ENCODE data around the gene ZDHHC8.
A peak's percentile ranks its signal among the peaks of the same experiment; 100 is the strongest.

Gene ZDHHC8

DNA sequence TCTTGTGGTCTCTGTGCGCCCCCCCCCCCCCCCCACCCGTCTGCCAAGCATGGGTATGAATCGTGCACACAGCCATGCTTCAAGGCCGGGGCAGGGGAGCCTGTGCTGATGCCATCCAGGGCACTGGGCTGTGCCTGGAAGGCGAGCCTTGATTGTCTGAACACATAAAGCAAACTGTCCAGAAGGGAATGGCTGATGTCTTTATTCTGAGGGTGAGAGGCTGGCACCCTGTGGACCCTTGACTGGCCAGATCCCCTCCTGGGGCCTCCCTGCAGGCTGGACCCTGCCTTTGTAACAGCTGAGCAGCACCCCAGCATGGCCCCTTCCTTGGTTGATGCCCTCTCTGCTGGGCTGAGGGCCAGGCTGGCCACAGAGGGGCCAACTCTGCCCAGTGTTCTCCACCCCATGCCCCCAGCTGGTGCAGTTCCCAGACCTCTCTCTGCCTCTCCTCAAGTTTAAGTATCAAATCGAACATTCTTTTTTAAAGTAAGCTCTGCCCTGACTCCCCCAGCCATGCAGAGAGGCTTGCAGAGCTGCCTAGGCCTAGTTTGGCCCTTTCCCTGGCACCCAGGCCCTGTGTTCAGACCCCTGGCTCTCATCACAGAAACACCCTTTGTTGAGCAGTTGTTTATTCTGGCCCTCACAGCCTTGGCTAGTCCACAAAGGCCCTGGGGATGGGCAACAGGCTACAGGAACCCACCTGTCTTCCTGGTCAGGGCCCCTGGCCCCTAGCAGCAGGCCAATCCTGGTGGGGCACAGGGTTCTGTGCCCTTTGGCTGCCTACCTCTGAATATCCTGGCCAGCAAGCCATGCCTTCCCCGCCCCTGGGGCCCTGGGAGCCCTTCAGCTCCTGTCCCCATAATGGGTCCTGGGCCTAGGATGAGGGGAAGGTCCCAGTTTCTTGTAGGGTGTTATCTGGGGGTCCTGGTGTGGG lies 19.6 kb upstream of the ZDHHC8 start:
- Histone ChIP-seq H3K36me3 (ENCODE audit: insufficient read depth, low read depth, low read length) (peaks cover 84% of the 10 kb centered on the region), H3K9ac (ENCODE audit: low read depth, low read length) (no peak overlapping the region), H3K4me3 (ENCODE audit: low read length) (no peak overlapping the region), H3K9me3 (ENCODE audit: insufficient read depth, low read depth, low read length) (no peaks in the 10 kb centered on the region), H3K4me1 (ENCODE audit: insufficient read depth, low read length) (no peaks in the 10 kb centered on the region), H3K27ac (ENCODE audit: low read length) (no peak overlapping the region), H3K27me3 (ENCODE audit: insufficient read depth, low read length) (no peaks in the 10 kb centered on the region)

DNA sequence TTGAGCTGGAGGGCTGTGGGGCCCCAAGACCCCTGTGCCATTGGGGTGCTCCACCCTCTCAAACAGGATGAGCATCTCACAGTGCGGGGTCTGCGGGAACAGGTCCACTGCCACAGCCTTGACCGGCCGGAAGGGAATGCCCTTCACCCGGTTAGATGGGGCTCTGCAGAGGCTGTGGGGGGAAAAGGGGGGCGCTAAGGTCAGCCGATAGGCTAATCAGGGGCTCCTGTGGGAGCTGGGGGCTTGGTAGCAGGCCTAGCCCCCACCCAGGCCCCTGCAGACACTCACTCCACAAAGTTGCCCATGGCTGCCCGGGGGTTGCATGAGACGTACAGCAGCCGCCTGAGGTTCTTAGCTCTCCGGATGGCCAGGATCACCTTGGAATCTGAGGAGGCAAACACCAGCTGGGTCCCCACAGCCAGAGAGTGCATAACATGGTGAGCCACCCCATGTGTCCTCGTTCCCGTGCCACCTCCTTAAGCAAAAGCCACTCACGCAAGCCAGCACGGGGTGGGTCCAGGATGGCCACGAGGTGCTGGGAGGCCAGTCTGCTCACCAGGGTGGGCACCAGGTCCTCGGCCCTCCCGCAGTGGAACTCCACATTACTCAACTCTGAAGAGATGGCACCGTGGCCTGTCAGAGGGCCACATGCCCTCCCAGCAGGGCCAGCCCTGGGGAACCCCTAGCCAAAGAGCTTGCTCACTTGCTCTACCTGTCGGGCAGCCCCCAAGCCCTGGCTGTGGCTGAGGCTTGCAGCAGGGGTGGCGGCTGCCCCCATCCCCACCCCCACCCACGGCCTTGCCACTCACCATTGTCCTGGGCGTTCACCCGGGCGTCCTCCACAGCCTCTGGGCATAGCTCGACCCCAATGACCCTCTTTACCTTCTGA lies 18.7 kb upstream of the ZDHHC8 start:
- no peaks in the 10 kb centered on the region for H3K9me3 ChIP-seq (ENCODE audit: insufficient read depth, low read depth, low read length)
- no peak overlapping the region for H3K27ac ChIP-seq (ENCODE audit: low read length)
- no peaks in the 10 kb centered on the region for H3K4me1 ChIP-seq (ENCODE audit: insufficient read depth, low read length)
- no peak overlapping the region for H3K4me3 ChIP-seq (ENCODE audit: low read length)
- peaks cover 75% of the 10 kb centered on the region for H3K36me3 ChIP-seq (ENCODE audit: insufficient read depth, low read depth, low read length)
- no peak overlapping the region for H3K9ac ChIP-seq (ENCODE audit: low read depth, low read length)
- no peaks in the 10 kb centered on the region for H3K27me3 ChIP-seq (ENCODE audit: insufficient read depth, low read length)

DNA sequence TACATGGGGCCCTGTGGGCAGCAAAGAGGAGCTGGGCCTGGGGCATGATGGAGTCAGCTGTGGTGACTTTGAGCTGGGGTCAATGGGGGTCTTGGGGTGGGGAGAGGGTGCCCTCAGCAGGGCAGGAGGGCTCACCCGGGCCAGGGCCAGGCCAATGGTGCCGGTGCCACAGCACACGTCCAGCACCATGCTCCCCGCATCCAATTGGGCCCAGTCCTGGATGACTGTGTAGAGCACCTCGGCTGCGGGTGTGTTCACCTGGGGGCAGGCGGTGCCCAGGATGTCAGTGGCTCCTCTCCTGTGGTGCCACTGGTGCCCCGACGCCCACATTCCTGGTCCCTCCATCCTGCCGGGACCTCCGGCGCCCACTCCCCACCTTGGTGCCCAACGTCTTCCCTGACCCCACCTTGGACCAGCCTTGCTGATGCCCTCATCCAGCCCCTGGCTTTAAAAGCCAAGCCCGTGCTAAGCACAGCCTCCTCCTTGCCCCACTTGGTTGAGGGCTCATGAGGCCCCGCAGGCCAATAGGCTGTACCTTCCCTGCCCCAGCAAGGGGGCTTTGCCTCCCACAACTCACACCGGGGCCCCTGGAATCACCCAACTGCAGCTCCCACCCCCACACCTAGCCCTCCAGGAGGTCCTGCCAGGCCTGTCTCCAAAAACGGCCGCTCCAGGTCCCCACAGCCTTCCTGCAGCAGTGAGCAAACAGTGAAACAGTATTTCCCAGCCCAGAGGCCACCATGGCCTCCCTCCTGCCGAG lies 17.9 kb upstream of the ZDHHC8 start:
- Histone ChIP-seq H3K36me3 (ENCODE audit: insufficient read depth, low read depth, low read length) (peaks cover 74% of the 10 kb centered on the region), H3K27me3 (ENCODE audit: insufficient read depth, low read length) (no peaks in the 10 kb centered on the region), H3K4me3 (ENCODE audit: low read length) (no peak overlapping the region), H3K9me3 (ENCODE audit: insufficient read depth, low read depth, low read length) (no peaks in the 10 kb centered on the region), H3K27ac (ENCODE audit: low read length) (no peak overlapping the region), H3K9ac (ENCODE audit: low read depth, low read length) (no peak overlapping the region), H3K4me1 (ENCODE audit: insufficient read depth, low read length) (peaks cover 3% of the 10 kb centered on the region; the same call in 1 of the 2 replicates)

DNA sequence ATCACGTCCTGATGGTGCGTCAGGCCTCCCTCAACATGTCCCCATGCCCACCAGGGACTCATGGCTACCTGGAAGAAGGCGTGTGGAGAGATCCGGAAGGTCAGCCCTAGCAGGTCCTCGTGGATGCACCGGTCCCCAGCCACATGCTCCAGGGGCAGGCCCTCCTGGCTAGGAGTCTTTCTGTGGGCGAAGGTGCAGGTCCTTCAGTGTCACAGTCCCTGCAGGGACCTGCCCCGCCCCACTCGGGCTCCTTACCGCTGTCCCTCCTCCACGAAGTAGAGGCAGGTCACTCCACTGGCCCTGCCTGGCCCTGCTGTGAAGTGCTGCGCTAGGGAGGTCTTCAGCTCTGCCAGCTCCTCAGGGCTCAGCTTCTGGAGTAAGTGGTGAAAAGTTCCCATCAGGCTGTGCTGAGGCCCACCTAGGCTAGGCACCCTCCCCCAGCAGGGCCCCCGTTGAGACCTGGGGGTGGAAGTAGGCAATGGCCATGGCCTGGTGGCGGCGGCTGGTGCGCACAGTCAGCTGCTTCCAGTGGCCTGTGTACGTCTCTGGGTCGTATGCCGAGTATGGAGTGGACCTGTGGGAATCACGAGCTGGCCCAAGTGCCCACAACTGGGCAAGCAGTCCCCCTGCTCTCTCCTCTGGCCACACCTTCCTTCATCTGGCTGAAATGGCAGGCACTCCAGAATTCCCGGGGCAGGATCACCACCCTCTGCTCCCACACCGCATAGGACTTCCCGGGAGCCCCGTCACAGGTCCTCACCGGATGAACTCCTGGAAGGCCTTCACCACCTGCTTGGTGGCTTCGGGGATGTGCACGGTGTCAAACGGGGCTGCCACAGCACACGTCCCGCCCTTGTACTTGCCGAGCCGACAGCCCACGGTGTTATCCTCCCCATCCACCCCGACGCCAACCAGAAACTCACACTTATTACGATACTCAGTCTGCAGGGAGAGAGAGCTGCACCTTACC lies 16.8 kb upstream of the ZDHHC8 start:
- Histone ChIP-seq H3K4me1 (ENCODE audit: insufficient read depth, low read length) (peaks cover 8% of the 10 kb centered on the region; the same call in 1 of the 2 replicates), H3K27me3 (ENCODE audit: insufficient read depth, low read length) (no peaks in the 10 kb centered on the region), H3K9me3 (ENCODE audit: insufficient read depth, low read depth, low read length) (no peaks in the 10 kb centered on the region), H3K4me3 (ENCODE audit: low read length) (no peak overlapping the region), H3K36me3 (ENCODE audit: insufficient read depth, low read depth, low read length) (peaks cover 74% of the 10 kb centered on the region), H3K27ac (ENCODE audit: low read length) (no peak overlapping the region), H3K9ac (ENCODE audit: low read depth, low read length) (no peak overlapping the region)

DNA sequence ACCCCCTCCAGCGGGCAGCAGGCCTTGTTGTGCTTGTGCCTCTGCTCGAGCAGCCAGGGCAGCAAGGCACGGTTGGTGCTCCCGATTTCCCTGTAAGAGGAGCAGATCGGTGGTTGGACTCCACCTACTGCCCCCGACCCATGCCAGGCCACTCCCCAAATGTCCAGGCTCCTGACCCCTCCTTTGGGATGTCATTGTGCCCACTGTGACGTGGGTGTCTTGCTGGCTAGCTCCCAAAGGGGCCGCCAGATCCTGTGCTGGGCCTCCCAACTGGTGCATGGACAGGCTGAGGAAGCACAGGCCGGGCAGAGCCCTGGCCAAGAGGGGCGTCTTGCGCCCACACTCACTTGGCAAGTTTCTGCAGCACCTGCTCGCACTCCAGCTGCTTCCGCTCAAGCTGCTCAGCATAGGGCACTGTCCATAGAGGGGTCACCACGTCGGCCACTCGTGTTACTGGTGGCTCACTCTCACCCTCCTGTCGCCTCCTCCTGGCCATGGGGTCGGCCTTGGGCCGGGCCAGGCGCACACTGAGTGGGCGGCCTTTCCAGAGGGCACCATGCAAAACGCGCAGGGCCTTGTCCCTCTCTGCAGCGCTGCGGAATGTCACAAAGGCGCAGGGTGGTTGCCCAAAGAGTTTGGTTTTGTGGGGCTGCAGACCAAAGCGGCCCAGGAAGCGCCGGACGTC lies 15.8 kb upstream of the ZDHHC8 start, which contains the start of gene RANBP1:
Gene RANBP1 (plus strand): TSS at position 414 of the 685 bp plus-strand sequence. CDS start 81 bp downstream, at position 495.
- Histone ChIP-seq H3K9me3 (ENCODE audit: insufficient read depth, low read depth, low read length) (no peaks in the 10 kb centered on the region), H3K27me3 (ENCODE audit: insufficient read depth, low read length) (no peaks in the 10 kb centered on the region), H3K9ac (ENCODE audit: low read depth, low read length) (peak within 1 kb of the TSS; percentile 97), H3K4me3 (ENCODE audit: low read length) (peak within 1 kb of the TSS; percentile 94), H3K4me1 (ENCODE audit: insufficient read depth, low read length) (peaks cover 8% of the 10 kb centered on the region; the same call in 1 of the 2 replicates), H3K27ac (ENCODE audit: low read length) (peak within 1 kb of the TSS; percentile 71), H3K36me3 (ENCODE audit: insufficient read depth, low read depth, low read length) (peaks cover 74% of the 10 kb centered on the region)

DNA sequence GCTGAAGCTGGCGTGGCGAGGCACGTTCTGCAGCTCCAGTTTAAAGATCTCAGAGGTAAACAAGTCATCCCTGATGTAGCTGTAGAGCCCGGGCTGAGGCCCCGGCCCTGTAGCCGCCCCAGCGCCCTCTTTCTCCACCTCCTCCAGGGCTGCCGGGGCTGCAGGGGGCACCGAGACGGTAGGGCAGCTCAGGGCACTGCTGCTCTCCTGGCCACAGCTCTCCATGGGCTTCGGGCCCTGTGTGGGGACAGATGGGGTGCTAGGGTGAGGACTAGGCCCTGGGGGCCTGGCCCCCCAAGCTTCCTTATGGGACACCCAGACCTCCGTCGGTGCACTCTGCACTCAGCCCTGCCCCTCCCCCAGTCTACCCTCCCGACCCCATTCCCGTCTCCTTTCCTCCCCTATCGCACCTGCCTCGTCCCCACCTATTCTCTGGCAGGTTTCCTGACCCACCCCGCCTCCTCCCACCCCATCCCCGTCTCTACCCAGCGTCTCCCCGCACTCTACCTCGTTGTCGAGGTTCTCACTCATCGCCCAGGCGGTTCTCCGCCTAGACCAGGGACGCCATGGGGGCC lies 15.1 kb upstream of the ZDHHC8 start:
- Histone ChIP-seq H3K9me3 (ENCODE audit: insufficient read depth, low read depth, low read length) (no peaks in the 10 kb centered on the region), H3K4me3 (ENCODE audit: low read length) (peak overlapping the region; percentile 94), H3K27ac (ENCODE audit: low read length) (peak overlapping the region; percentile 71), H3K27me3 (ENCODE audit: insufficient read depth, low read length) (no peaks in the 10 kb centered on the region), H3K36me3 (ENCODE audit: insufficient read depth, low read depth, low read length) (peaks cover 74% of the 10 kb centered on the region), H3K4me1 (ENCODE audit: insufficient read depth, low read length) (peaks cover 8% of the 10 kb centered on the region; the same call in 1 of the 2 replicates), H3K9ac (ENCODE audit: low read depth, low read length) (peak overlapping the region; percentile 97)

DNA sequence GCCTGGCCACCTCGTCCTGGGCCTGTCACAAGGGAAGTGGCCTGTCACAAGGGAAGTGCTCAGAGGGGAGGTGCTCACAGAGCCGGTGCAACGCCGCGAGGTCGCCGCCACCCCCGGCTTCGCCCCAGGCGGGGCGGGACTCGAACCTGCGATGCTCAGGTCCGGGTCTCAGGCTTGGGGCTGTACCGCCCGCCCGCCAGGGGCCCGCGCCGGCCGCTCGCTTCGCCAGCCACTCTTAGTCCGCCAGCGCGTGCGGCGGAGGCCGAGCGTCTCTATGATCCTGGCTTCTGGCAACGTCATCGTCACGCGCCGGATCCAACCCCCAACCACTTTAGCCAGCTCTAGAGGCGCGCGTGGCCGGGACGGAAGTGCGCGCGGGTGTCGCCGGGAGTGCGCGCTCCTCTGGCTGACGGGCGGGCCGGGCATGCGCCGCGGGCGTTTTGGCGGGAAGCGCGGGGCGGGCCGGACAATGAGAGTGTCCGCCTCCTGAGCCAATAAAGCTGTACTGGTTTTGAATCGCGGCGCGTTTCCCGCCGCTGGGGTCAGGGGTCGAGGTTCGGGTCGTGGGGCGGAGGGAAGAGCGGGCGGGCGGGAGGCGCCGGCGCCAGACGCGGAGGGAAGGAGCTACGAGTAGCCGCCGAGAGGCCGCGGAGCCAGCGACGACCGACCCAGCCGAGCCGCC lies 14.5 kb upstream of the ZDHHC8 start, which contains the start of gene TRMT2A:
Gene TRMT2A (minus strand): TSS at position 276 of the 682 bp plus-strand sequence. CDS start 320 bp downstream, outside the sequence.
- peak within 1 kb of the TSS; percentile 100 for H3K4me3 ChIP-seq (ENCODE audit: low read length)
- H3K9ac ChIP-seq (ENCODE audit: low read depth, low read length) = peak within 1 kb of the TSS; percentile 100
- peaks cover 8% of the 10 kb centered on the region; the same call in 1 of the 2 replicates for H3K4me1 ChIP-seq (ENCODE audit: insufficient read depth, low read length)
- H3K36me3 ChIP-seq (ENCODE audit: insufficient read depth, low read depth, low read length) = peaks cover 75% of the 10 kb centered on the region
- H3K27ac ChIP-seq (ENCODE audit: low read length) = peak within 1 kb of the TSS; percentile 97
- no peaks in the 10 kb centered on the region for H3K27me3 ChIP-seq (ENCODE audit: insufficient read depth, low read length)
- no peaks in the 10 kb centered on the region for H3K9me3 ChIP-seq (ENCODE audit: insufficient read depth, low read depth, low read length)

DNA sequence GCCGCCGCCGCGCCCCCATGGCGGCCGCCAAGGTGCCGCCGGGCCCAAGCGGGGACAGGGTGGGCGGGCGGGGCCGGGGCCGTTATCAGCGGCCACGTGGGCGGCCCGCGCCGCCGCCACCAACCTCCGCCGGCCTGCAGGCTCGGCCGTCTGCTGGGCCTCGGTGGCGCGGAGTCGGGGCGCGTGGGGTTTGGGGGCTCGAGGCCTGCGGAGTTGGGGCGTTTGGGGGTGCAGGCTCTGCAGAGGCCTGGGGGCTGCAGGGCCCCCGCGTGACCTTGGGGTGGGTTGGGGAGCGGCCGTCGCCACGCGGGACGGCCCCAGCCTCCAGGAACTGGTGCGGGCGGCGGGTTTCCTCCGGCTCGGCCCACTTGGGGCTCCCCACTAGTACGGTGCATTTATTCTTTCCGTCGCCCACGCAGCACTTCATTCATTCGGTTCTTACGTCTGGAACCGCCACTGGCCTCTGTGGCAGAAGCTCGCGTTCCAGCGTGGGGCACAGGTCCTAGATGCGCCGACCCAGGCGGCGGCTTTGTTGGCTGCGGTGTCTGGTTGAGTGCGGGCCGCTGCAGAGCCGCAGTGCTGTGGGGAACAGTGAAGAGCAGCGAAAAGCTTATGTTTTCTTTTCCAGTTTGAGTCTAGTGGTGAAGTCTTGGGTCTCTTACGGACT lies 13.8 kb upstream of the ZDHHC8 start:
- peak overlapping the region; percentile 100 for H3K4me3 ChIP-seq (ENCODE audit: low read length)
- peak overlapping the region; percentile 100 for H3K9ac ChIP-seq (ENCODE audit: low read depth, low read length)
- peaks cover 73% of the 10 kb centered on the region for H3K36me3 ChIP-seq (ENCODE audit: insufficient read depth, low read depth, low read length)
- H3K4me1 ChIP-seq (ENCODE audit: insufficient read depth, low read length) = peaks cover 8% of the 10 kb centered on the region; the same call in 1 of the 2 replicates
- H3K9me3 ChIP-seq (ENCODE audit: insufficient read depth, low read depth, low read length) = no peaks in the 10 kb centered on the region
- peak overlapping the region; percentile 97 for H3K27ac ChIP-seq (ENCODE audit: low read length)
- no peaks in the 10 kb centered on the region for H3K27me3 ChIP-seq (ENCODE audit: insufficient read depth, low read length)
